Breast epithelium (tissue), 4 donors: Measurements from ENCODE around the gene UCK2. TPM values are rescaled to one million over a fixed set of nuclear protein-coding genes. Genes with fewer than 3 reads are reported as not detected.

Experiments used
- DNase-seq, 2 donors: peaks; one replicate each; pipeline ENCODE4 v3.0.0-alpha.2; 2019; ENCODE audit warnings: low spot score in 2 of 2
- H3K27ac ChIP-seq, 2 donors: fragments of 200-600 bp; sonication (generic) in 1 of 2; one replicate each; pipeline ENCODE4 v1.5.1; 2016 to 2019; ENCODE audit warnings: mild to moderate bottlenecking in 1 of 2
- H3K27me3 ChIP-seq, 2 donors: fragments of 200-600 bp; sonication (generic) in 1 of 2; one replicate each; pipeline versions ENCODE4 v1.5.1 to v1.6.0; 2017 to 2019; ENCODE audit warnings: control low read depth in 1 of 2, mild to moderate bottlenecking in 1 of 2
- H3K36me3 ChIP-seq: fragments of 200-600 bp; one replicate; pipeline ENCODE4 v1.5.1; 2019
- H3K4me1 ChIP-seq, 2 donors: fragments of 200-600 bp; sonication (generic); one replicate each; pipeline ENCODE4 v1.5.1; 2016 to 2019; ENCODE audit warnings: control low read depth in 1 of 2
- H3K4me3 ChIP-seq, 3 donors: fragments of 200-600 bp; sonication (generic); 1 replicate in 2 of 3; 2 replicates in 1 of 3; pipeline ENCODE4 v1.5.1; 2016 to 2019; ENCODE audit warnings: mild to moderate bottlenecking in 3 of 3, moderate library complexity in 2 of 3
- H3K9me3 ChIP-seq, 2 donors: fragments of 200-600 bp; sonication (generic) in 1 of 2; one replicate each; pipeline ENCODE4 v1.5.1; 2016 to 2019; ENCODE audit warnings: control low read depth in 1 of 2
- POLR2A ChIP-seq: fragments of 450-650 bp; IDR thresholded peaks from one replicate; pipeline ENCODE4 v1.6.1; 2016; ENCODE audit warnings: antibody characterized with exemption, mild to moderate bottlenecking, moderate library complexity
- POLR2AphosphoS5 ChIP-seq, 3 donors: sonication (generic); formaldehyde crosslinking; IDR thresholded peaks; one replicate each; pipeline ENCODE4 v1.6.1; 2017; ENCODE audit warnings: antibody characterized with exemption in 3 of 3
- intact Hi-C: fragments of 100-400 bp; cut with DNase I; formaldehyde crosslinking; loops from one replicate; pipeline ENCODE4 v1.15.1; 2023; ENCODE audit warnings: low total_unique reads
- total RNA-seq, 3 donors: library from RNA; depleted of rRNA; stranded (reverse); fragments of >200 nt; gene quantifications; one replicate each; pipeline ENCODE4 v1.1.0, GENCODE V29; 2016
- TF ChIP-seq, protein P1 (sequence below), 3 donors: fragments of 450-650 bp; IDR thresholded peaks; one replicate each; pipeline ENCODE4 v1.5.1; 2016 to 2017; ENCODE audit warnings: antibody characterized with exemption in 3 of 3, mild to moderate bottlenecking in 3 of 3, moderate library complexity in 3 of 3

The UCK2 gene
- total RNA-seq, 3 donors from 2014 or later: 13.6 to 51.1 (median 45.9) TPM

DNA sequence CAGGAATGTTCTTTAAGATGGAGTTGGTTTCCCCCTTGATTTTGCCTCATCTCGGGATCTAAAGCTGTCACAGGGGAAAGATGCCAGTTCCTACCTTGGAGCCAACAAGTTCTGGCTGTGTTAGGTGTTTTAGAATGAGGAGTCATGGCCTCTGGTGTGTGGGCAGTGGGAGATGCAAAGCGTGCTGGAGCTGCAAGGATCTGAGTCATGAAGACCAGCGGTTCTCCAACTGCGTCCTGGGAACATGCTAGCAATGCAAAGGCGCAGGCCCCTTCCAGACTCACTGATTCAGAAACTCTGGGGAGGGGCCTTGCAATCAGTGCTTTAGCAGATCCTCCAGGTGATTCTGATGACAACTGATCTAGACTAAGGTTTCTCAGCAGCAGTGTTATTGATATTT lies 109.1 kb downstream of the UCK2 start:
- Histone ChIP-seq H3K27me3 (no peaks in the 10 kb centered on the region), H3K4me1 (no peaks in the 10 kb centered on the region), H3K27ac (no peak overlapping the region), H3K9me3 (no peaks in the 10 kb centered on the region), H3K4me3 (no peak overlapping the region), H3K36me3 (no peaks in the 10 kb centered on the region)
- TF ChIP-seq POLR2A (no peak), POLR2AphosphoS5 (IDR thresholded peaks at IDR 0.05) (no peak)
- TF ChIP-seq, protein P1, sequence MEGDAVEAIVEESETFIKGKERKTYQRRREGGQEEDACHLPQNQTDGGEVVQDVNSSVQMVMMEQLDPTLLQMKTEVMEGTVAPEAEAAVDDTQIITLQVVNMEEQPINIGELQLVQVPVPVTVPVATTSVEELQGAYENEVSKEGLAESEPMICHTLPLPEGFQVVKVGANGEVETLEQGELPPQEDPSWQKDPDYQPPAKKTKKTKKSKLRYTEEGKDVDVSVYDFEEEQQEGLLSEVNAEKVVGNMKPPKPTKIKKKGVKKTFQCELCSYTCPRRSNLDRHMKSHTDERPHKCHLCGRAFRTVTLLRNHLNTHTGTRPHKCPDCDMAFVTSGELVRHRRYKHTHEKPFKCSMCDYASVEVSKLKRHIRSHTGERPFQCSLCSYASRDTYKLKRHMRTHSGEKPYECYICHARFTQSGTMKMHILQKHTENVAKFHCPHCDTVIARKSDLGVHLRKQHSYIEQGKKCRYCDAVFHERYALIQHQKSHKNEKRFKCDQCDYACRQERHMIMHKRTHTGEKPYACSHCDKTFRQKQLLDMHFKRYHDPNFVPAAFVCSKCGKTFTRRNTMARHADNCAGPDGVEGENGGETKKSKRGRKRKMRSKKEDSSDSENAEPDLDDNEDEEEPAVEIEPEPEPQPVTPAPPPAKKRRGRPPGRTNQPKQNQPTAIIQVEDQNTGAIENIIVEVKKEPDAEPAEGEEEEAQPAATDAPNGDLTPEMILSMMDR (IDR thresholded peaks at IDR 0.05): no peak
- no peak for DNase-seq
- intact Hi-C loops: loop anchor here (1.0 kb wide), 1 partner anchor 8 kb away; no protein-coding TSS in a partner anchor

DNA sequence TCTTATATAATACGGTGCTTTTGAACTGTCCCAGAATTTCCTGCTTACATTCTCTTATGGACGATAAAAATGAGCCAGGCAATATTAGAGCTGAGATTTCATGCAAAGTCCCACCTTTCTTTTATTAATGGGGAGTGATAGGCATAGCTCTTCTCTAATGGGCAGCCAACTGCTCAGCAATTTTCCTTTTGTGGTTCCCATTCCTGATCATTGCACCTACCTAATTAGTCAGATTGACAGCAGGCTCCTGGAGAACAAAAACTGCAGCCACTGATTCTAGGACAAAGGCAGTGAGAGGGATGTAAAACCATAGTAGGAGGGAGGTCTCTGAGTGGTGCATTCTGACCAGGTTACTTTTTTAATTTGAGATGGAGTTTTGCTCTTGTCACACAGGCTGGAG lies 110.4 kb downstream of the UCK2 start:
- Histone ChIP-seq H3K27ac (no peak overlapping the region), H3K27me3 (no peaks in the 10 kb centered on the region), H3K36me3 (no peaks in the 10 kb centered on the region), H3K4me3 (no peak overlapping the region), H3K9me3 (no peaks in the 10 kb centered on the region), H3K4me1 (no peaks in the 10 kb centered on the region)
- DNase-seq: no peak
- intact Hi-C loops: no loop called here
- TF ChIP-seq POLR2AphosphoS5 (IDR thresholded peaks at IDR 0.05) (no peak), POLR2A (no peak)
- TF ChIP-seq, protein P1 (IDR thresholded peaks at IDR 0.05): no peak

DNA sequence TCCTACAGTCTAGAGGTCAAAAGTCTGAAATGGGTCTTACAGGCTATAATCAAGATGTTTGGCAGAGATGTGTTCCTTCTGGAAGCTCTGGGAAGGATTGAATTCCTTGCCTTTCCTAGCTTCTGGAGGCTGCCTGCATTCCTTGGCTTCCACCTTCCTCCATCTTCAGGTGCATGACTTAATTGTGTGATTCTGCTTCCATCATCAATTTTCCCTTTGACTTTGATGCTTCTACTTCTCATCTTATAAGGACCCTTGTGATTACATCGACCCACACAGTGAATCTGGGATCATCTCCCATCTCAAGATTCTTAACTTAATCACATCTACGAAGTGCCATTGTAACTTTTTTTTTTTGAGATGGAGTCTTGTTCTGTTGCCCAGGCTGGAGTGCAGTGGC lies 111.4 kb downstream of the UCK2 start:
- no peak for DNase-seq
- Histone ChIP-seq H3K27ac (no peak overlapping the region), H3K4me1 (no peaks in the 10 kb centered on the region), H3K4me3 (no peak overlapping the region), H3K27me3 (no peaks in the 10 kb centered on the region), H3K9me3 (no peaks in the 10 kb centered on the region), H3K36me3 (no peaks in the 10 kb centered on the region)
- intact Hi-C loops: no loop called here
- TF ChIP-seq POLR2A: no peak
- TF ChIP-seq, protein P1 (IDR thresholded peaks at IDR 0.05): no peak
- TF ChIP-seq POLR2AphosphoS5 (IDR thresholded peaks at IDR 0.05): no peak

DNA sequence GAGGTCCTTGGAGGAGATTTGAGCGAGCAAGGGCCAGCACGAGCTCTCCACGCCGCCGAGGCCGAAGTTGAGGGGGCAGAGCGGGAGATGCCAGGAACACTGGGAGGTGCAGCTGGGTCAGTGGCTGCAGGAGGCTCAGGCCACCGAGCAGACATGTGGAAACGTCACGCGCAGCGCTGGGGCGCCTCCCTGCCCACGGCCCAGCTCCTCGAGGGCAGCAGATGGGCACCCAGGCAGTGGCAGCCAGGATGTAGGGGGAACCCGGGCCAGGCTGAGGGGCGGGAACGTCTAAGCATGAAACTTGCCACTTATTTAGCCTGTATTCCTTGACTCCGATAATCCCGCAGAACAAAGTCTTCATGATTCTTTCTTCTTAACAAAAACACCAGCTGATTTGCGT lies 114.1 kb downstream of the UCK2 start:
- Histone ChIP-seq H3K27me3 (no peaks in the 10 kb centered on the region), H3K4me3 (no peak overlapping the region), H3K4me1 (no peaks in the 10 kb centered on the region), H3K9me3 (no peaks in the 10 kb centered on the region), H3K27ac (no peak overlapping the region), H3K36me3 (no peaks in the 10 kb centered on the region)
- DNase-seq: no peak
- intact Hi-C loops: no loop called here
- TF ChIP-seq POLR2A: no peak
- TF ChIP-seq POLR2AphosphoS5 (IDR thresholded peaks at IDR 0.05): no peak
- TF ChIP-seq, protein P1 (IDR thresholded peaks at IDR 0.05): no peak

DNA sequence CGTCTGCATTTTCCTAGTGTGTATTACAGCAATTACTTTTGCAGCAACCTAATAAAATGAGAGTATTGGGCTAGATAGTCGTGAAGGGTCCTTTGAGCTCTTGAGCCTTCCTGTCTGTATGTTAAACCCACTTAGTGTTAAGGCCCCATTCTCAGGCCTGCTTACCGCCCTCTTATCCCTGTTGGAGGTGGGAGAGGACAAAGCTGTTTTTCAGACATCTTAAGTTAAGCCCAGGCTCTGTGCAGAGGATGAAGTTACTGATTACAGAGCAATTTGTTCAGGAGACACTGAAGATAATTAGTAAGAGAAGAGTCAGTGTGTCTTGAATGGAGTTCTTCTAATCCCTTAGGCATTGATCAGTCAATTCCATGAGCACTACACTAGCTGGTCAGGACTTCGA lies 114.6 kb downstream of the UCK2 start:
- intact Hi-C loops: no loop called here
- Histone ChIP-seq H3K4me1 (no peaks in the 10 kb centered on the region), H3K9me3 (no peaks in the 10 kb centered on the region), H3K36me3 (no peaks in the 10 kb centered on the region), H3K27ac (no peak overlapping the region), H3K4me3 (no peak overlapping the region), H3K27me3 (no peaks in the 10 kb centered on the region)
- TF ChIP-seq POLR2AphosphoS5 (IDR thresholded peaks at IDR 0.05): no peak
- no peak for TF ChIP-seq POLR2A
- no peak for DNase-seq
